HEK293 (cell line): ENCODE measurements around the gene CFAP46.

ENCODE experiments used
- CTCF ChIA-PET: fragments of 350-600 bp; formaldehyde crosslinking; extraction: SDS; loops from one replicate; lab custom pipeline; 2021; ENCODE audit warnings: antibody characterized with exemption; lab: Yijun Ruan, JAX
- POLR2A ChIA-PET: fragments of 300-600 bp; formaldehyde crosslinking; extraction: SDS; loops from one replicate; lab custom pipeline; 2020; ENCODE audit warnings: antibody characterized with exemption, inconsistent platforms; lab: Yijun Ruan, JAX
- H3K27ac ChIP-seq: fragments of 200-500 bp; sonication (Bioruptor generic); 2 replicates; pipeline ENCODE4 v1.5.1; 2014; ENCODE audit warnings: low read depth, low read length, control low read depth, inconsistent platforms; ENCODE audit errors: extremely low read depth
- H3K36me3 ChIP-seq, 2 experiments: fragments of 200-500 bp in 1 of 2; sonication (Bioruptor generic) in 1 of 2; 1 replicate in 1 of 2; 2 replicates in 1 of 2; pipeline ENCODE4 v1.5.1; 2014 to 2017; ENCODE audit warnings: inconsistent platforms in 2 of 2, low read length in 2 of 2; ENCODE audit not compliant: control insufficient read depth in 2 of 2, insufficient read depth in 1 of 2
- H3K4me1 ChIP-seq: fragments of 200-500 bp; sonication (Bioruptor generic); 2 replicates; pipeline ENCODE4 v1.5.1; 2014; ENCODE audit warnings: mild to moderate bottlenecking, low read length, inconsistent platforms; ENCODE audit not compliant: control insufficient read depth, insufficient read depth
- H3K4me3 ChIP-seq: 2 replicates; pipeline ENCODE4 v1.5.1; 2011; ENCODE audit warnings: low read depth, mild to moderate bottlenecking, control low read depth, low read length, moderate library complexity
- H3K9me3 ChIP-seq: fragments of 200-500 bp; sonication (Bioruptor generic); 2 replicates; pipeline ENCODE4 v1.5.1; 2014; ENCODE audit warnings: low read depth, low read length, inconsistent platforms; ENCODE audit not compliant: control insufficient read depth, insufficient read depth
- GFI1B ChIP-seq: fragments of 450-650 bp; formaldehyde crosslinking; IDR thresholded peaks from 2 replicates; pipeline ENCODE4 v1.5.1; 2016; ENCODE audit warnings: missing biosample characterization, missing genetic modification characterization
- KLF17 ChIP-seq: fragments of 450-650 bp; formaldehyde crosslinking; IDR thresholded peaks from 2 replicates; pipeline ENCODE4 v1.5.1; 2016; ENCODE audit warnings: missing biosample characterization, missing genetic modification characterization
- SP2 ChIP-seq: fragments of 450-650 bp; formaldehyde crosslinking; IDR thresholded peaks from 2 replicates; pipeline ENCODE4 v1.5.1; 2016; ENCODE audit warnings: missing biosample characterization, missing genetic modification characterization
- ZBTB10 ChIP-seq: fragments of 450-650 bp; formaldehyde crosslinking; IDR thresholded peaks from 2 replicates; pipeline ENCODE4 v1.5.1; 2016; ENCODE audit warnings: missing biosample characterization, missing genetic modification characterization
- ZBTB21 ChIP-seq: fragments of 450-650 bp; formaldehyde crosslinking; IDR thresholded peaks from 2 replicates; pipeline ENCODE4 v1.5.1; 2017; ENCODE audit warnings: missing biosample characterization, missing genetic modification characterization
- ZBTB7A ChIP-seq: fragments of 450-650 bp; formaldehyde crosslinking; IDR thresholded peaks from 2 replicates; pipeline ENCODE4 v1.5.1; 2016; ENCODE audit warnings: low read depth, missing biosample characterization, missing genetic modification characterization
- ZNF155 ChIP-seq: fragments of 450-650 bp; formaldehyde crosslinking; IDR thresholded peaks from 2 replicates; pipeline ENCODE4 v1.5.1; 2016; ENCODE audit warnings: missing biosample characterization, missing genetic modification characterization
- ZNF175 ChIP-seq: fragments of 450-650 bp; formaldehyde crosslinking; IDR thresholded peaks from 2 replicates; pipeline ENCODE4 v1.5.1; 2016; ENCODE audit warnings: missing biosample characterization, missing genetic modification characterization
- ZNF19 ChIP-seq: fragments of 450-650 bp; formaldehyde crosslinking; IDR thresholded peaks from 2 replicates; pipeline ENCODE4; 2016; ENCODE audit warnings: missing biosample characterization, missing genetic modification characterization, low read depth
- ZNF341 ChIP-seq: fragments of 450-650 bp; formaldehyde crosslinking; IDR thresholded peaks from 2 replicates; pipeline ENCODE4; 2016; ENCODE audit warnings: low read depth, missing biosample characterization, missing genetic modification characterization
- ZNF398 ChIP-seq: fragments of 450-650 bp; formaldehyde crosslinking; IDR thresholded peaks from 2 replicates; pipeline ENCODE4 v1.5.1; 2017; ENCODE audit warnings: missing biosample characterization, missing genetic modification characterization
- ZNF571 ChIP-seq: fragments of 450-650 bp; formaldehyde crosslinking; IDR thresholded peaks from 2 replicates; pipeline ENCODE4 v1.5.0; 2017; ENCODE audit warnings: missing biosample characterization, missing genetic modification characterization
- ZNF600 ChIP-seq: fragments of 450-650 bp; formaldehyde crosslinking; IDR thresholded peaks from 2 replicates; pipeline ENCODE4 v1.5.1; 2016; ENCODE audit warnings: missing biosample characterization, missing genetic modification characterization
- ZNF664 ChIP-seq: fragments of 450-650 bp; formaldehyde crosslinking; IDR thresholded peaks from 2 replicates; pipeline ENCODE4 v1.5.1; 2016; ENCODE audit warnings: missing biosample characterization, missing genetic modification characterization
- ZNF707 ChIP-seq: fragments of 450-650 bp; formaldehyde crosslinking; IDR thresholded peaks from 2 replicates; pipeline ENCODE4 v1.5.1; 2016; ENCODE audit warnings: missing biosample characterization, missing genetic modification characterization
- ZNF768 ChIP-seq: fragments of 450-650 bp; formaldehyde crosslinking; IDR thresholded peaks from 2 replicates; pipeline ENCODE4 v1.5.1; 2018; ENCODE audit warnings: missing biosample characterization, mild to moderate bottlenecking, missing genetic modification characterization
- ZNF830 ChIP-seq: fragments of 450-650 bp; IDR thresholded peaks from 2 replicates; pipeline ENCODE4 v1.5.0; 2018; ENCODE audit warnings: missing biosample characterization, missing genetic modification characterization, low read depth, mild to moderate bottlenecking, moderate library complexity
- ZXDB ChIP-seq: fragments of 450-650 bp; formaldehyde crosslinking; IDR thresholded peaks from 2 replicates; pipeline ENCODE4 v1.5.1; 2016; ENCODE audit warnings: missing biosample characterization, missing genetic modification characterization
- TF ChIP-seq, protein P1 (sequence below): fragments of 450-650 bp; formaldehyde crosslinking; IDR thresholded peaks from 2 replicates; pipeline ENCODE4 v1.5.1; 2016; ENCODE audit warnings: missing biosample characterization, missing genetic modification characterization
- TF ChIP-seq, protein P2 (sequence below): fragments of 450-650 bp; formaldehyde crosslinking; IDR thresholded peaks from 2 replicates; pipeline ENCODE4 v1.5.1; 2017; ENCODE audit warnings: missing biosample characterization, mild to moderate bottlenecking, missing genetic modification characterization, moderate library complexity
- TF ChIP-seq, protein P3 (sequence below): fragments of 450-650 bp; formaldehyde crosslinking; IDR thresholded peaks from 2 replicates; pipeline ENCODE4 v1.5.1; 2016; ENCODE audit warnings: missing biosample characterization, missing genetic modification characterization

CFAP46 gene

GRCh38 chr10:132813001-132813401 is 129.4 kb downstream of the CFAP46 start:
- H3K36me3 ChIP-seq: no peaks in the 10 kb centered on the region
- H3K4me3 ChIP-seq: no peak overlapping the region
- H3K27ac ChIP-seq: no peak overlapping the region
- no peak for TF ChIP-seq ZNF155 (tag by site-specific recombination)
- TF ChIP-seq ZNF175 (tag by site-specific recombination): no peak
- TF ChIP-seq SP2: no peak
- no peak for TF ChIP-seq ZNF341 (tag by site-specific recombination)
- no peak for TF ChIP-seq ZXDB (tag by site-specific recombination)
- no peak for TF ChIP-seq ZNF19
- TF ChIP-seq, all 188 proteins: peak for 0
- Histone ChIP-seq H3K9me3 (no peaks in the 10 kb centered on the region), H3K4me1 (no peaks in the 10 kb centered on the region)
- ChIA-PET CTCF (no interaction called here), POLR2A (no interaction called here)

DNA sequence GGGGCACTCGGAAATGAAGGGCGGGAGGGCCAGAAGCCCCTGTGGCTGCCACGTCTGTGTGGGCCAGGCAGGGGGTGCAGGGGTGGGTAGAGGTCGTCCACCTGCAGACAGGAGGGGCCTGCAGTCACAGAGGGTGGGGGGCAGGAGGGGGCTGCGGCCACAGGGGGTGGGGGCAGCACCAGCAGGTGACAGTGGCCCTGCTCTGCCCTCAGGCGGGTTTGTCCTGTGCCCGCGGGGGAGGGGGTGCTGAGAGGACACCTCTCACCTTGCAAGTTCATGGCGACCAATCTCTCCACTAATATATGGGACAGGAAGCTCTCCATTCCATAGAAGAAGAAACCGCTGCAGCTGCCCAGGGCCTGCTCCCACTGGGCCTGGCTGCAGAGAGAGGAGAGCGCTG is 129.8 kb downstream of the CFAP46 start:
- no peak overlapping the region for H3K4me3 ChIP-seq
- H3K4me1 ChIP-seq: no peaks in the 10 kb centered on the region
- POLR2A ChIA-PET: no interaction called here
- H3K9me3 ChIP-seq: no peaks in the 10 kb centered on the region
- H3K36me3 ChIP-seq: no peaks in the 10 kb centered on the region
- TF ChIP-seq ZBTB7A (no peak), GFI1B (tag by site-specific recombination) (no peak), ZNF830 (tag by site-specific recombination) (no peak), ZNF707 (tag by site-specific recombination) (no peak), ZNF768 (tag by site-specific recombination) (no peak), ZNF398 (no peak), ZBTB10 (no peak), KLF17 (tag by site-specific recombination) (no peak), ZNF571 (tag by site-specific recombination) (no peak), ZNF664 (tag by site-specific recombination) (no peak), ZBTB21 (tag by site-specific recombination) (no peak), ZNF600 (tag by site-specific recombination) (no peak)
- TF ChIP-seq, protein P1, sequence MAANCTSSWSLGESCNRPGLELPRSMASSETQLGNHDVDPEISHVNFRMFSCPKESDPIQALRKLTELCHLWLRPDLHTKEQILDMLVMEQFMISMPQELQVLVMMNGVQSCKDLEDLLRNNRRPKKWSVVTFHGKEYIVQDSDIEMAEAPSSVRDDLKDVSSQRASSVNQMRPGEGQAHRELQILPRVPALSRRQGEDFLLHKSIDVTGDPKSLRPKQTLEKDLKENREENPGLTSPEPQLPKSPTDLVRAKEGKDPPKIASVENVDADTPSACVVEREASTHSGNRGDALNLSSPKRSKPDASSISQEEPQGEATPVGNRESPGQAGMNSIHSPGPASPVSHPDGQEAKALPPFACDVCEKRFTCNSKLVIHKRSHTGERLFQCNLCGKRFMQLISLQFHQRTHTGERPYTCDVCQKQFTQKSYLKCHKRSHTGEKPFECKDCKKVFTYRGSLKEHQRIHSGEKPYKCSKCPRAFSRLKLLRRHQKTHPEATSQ: no peak
- TF ChIP-seq, protein P2, sequence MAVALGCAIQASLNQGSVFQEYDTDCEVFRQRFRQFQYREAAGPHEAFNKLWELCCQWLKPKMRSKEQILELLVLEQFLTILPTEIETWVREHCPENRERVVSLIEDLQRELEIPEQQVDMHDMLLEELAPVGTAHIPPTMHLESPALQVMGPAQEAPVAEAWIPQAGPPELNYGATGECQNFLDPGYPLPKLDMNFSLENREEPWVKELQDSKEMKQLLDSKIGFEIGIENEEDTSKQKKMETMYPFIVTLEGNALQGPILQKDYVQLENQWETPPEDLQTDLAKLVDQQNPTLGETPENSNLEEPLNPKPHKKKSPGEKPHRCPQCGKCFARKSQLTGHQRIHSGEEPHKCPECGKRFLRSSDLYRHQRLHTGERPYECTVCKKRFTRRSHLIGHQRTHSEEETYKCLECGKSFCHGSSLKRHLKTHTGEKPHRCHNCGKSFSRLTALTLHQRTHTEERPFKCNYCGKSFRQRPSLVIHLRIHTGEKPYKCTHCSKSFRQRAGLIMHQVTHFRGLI (tag by site-specific recombination): no peak
- TF ChIP-seq, protein P3, sequence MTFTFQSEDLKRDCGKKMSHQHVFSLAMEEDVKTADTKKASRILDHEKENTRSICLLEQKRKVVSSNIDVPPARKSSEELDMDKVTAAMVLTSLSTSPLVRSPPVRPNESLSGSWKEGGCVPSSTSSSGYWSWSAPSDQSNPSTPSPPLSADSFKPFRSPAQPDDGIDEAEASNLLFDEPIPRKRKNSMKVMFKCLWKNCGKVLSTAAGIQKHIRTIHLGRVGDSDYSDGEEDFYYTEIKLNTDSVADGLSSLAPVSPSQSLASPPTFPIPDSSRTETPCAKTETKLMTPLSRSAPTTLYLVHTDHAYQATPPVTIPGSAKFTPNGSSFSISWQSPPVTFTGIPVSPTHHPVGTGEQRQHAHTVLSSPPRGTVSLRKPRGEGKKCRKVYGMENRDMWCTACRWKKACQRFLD (tag by site-specific recombination): no peak
- TF ChIP-seq, all 188 proteins: peak for 0
- no peak overlapping the region for H3K27ac ChIP-seq
- CTCF ChIA-PET: no interaction called here
